SK-N-SH (cell line): Measurements from ENCODE around the gene ELAVL4. TPM values are rescaled to one million over a fixed set of nuclear protein-coding genes. Genes with fewer than 3 reads are reported as not detected.
A peak's percentile ranks its signal among the peaks of the same experiment; 100 is the strongest.

ENCODE experiments used
- CTCF ChIA-PET: fragments of 300-600, 350-600 bp; formaldehyde crosslinking; extraction: SDS; loops from one replicate; lab custom pipeline; 2021; lab: Yijun Ruan, JAX
- POLR2A ChIA-PET: fragments of 350-600 bp; sonication (Branson Sonifier 250); formaldehyde crosslinking; extraction: SDS; loops from one replicate; lab custom pipeline; 2020; ENCODE audit warnings: antibody characterized with exemption, inconsistent platforms; lab: Yijun Ruan, JAX
- DNase-seq: peaks from one replicate; pipeline ENCODE4 v3.0.0; 2012
- H2AFZ ChIP-seq: fragments of 200-600 bp; sonication (generic); 2 replicates; pipeline ENCODE4 v1.8.1; 2016; ENCODE audit warnings: antibody characterized with exemption, mild to moderate bottlenecking, low read depth
- H3F3A ChIP-seq: fragments of 200-600 bp; sonication (generic); replicated peaks from 2 replicates; pipeline ENCODE3; 2016; ENCODE audit warnings: antibody characterized with exemption, mild to moderate bottlenecking; ENCODE audit not compliant: insufficient read depth
- H3K27ac ChIP-seq, 2 experiments: fragments of 200-500 bp in 1 of 2; fragments of 200-600 bp in 1 of 2; sonication (Bioruptor generic) in 1 of 2; sonication (generic), shearing (Covaris generic) in 1 of 2; 2 replicates each; pipeline versions ENCODE4 v1.5.1 to v1.6.1; 2014 to 2016; ENCODE audit warnings: low read depth in 2 of 2, inconsistent platforms in 1 of 2, low read length in 1 of 2, mild to moderate bottlenecking in 1 of 2, mixed read lengths in 1 of 2
- H3K27me3 ChIP-seq: fragments of 200-600 bp; sonication (generic), shearing (Covaris generic); 2 replicates; pipeline ENCODE4 v1.6.1; 2016; ENCODE audit warnings: mixed run types; ENCODE audit not compliant: insufficient read depth
- H3K36me3 ChIP-seq, 2 experiments: fragments of 200-500 bp in 1 of 2; fragments of 200-600 bp in 1 of 2; sonication (Bioruptor generic) in 1 of 2; sonication (generic) in 1 of 2; replicated peaks in 1 of 2; 2 replicates each; pipeline versions ENCODE3 to v1.5.1; 2014 to 2016; ENCODE audit warnings: low read length in 1 of 2, mild to moderate bottlenecking in 1 of 2; ENCODE audit not compliant: insufficient read depth in 2 of 2, control insufficient read depth in 1 of 2
- H3K4me1 ChIP-seq, 2 experiments: fragments of 200-500 bp in 1 of 2; fragments of 200-600 bp in 1 of 2; sonication (Bioruptor generic) in 1 of 2; sonication (generic), shearing (Covaris generic) in 1 of 2; 2 replicates each; pipeline versions ENCODE4 v1.5.1 to v1.6.1; 2014 to 2016; ENCODE audit warnings: low read depth in 1 of 2, low read length in 1 of 2, mixed run types in 1 of 2; ENCODE audit not compliant: insufficient read depth in 2 of 2, control insufficient read depth in 1 of 2
- H3K4me2 ChIP-seq: fragments of 200-600 bp; sonication (generic), shearing (Covaris generic); 2 replicates; pipeline ENCODE4 v1.6.1; 2017; ENCODE audit warnings: mixed run types
- H3K4me3 ChIP-seq, 2 experiments: fragments of 200-500 bp in 1 of 2; fragments of 200-600 bp in 1 of 2; sonication (Bioruptor generic) in 1 of 2; sonication (generic), shearing (Covaris generic) in 1 of 2; 2 replicates each; pipeline versions ENCODE4 v1.5.1 to v1.8.1; 2014 to 2016; ENCODE audit warnings: low read depth in 2 of 2, inconsistent platforms in 1 of 2, low read length in 1 of 2, mild to moderate bottlenecking in 1 of 2, mixed read lengths in 1 of 2, moderate library complexity in 1 of 2
- H3K79me2 ChIP-seq: fragments of 200-600 bp; sonication (generic); 2 replicates; pipeline ENCODE4 v1.8.1; 2017; ENCODE audit warnings: mild to moderate bottlenecking; ENCODE audit not compliant: insufficient read depth
- H3K9ac ChIP-seq: fragments of 200-600 bp; sonication (generic); 2 replicates; pipeline ENCODE4 v1.6.1; 2017; ENCODE audit warnings: mixed run types
- H3K9me2 ChIP-seq: fragments of 200-600 bp; sonication (generic); 2 replicates; pipeline ENCODE4 v1.6.1; 2017; ENCODE audit warnings: mixed run types
- H3K9me3 ChIP-seq: fragments of 200-600 bp; sonication (generic); 2 replicates; pipeline ENCODE4 v1.6.1; 2017; ENCODE audit warnings: mixed run types, mild to moderate bottlenecking, moderate library complexity
- H4K20me1 ChIP-seq: fragments of 200-600 bp; sonication (generic); 2 replicates; pipeline ENCODE4 v1.6.1; 2017; ENCODE audit warnings: mild to moderate bottlenecking, mixed run types; ENCODE audit not compliant: insufficient read depth
- CHD2 ChIP-seq: fragments of 150-350 bp; IDR thresholded peaks from 2 replicates; pipeline ENCODE4 v1.6.1; 2018; ENCODE audit warnings: low read length; ENCODE audit not compliant: partially characterized antibody
- ELF1 ChIP-seq: IDR thresholded peaks from 2 replicates; pipeline ENCODE4 v1.4.0; 2012
- EP300 ChIP-seq, 2 experiments: IDR thresholded peaks; 2 replicates each; pipeline versions ENCODE4 v1.4.0 to v1.6.1; 2012; ENCODE audit warnings: borderline replicate concordance in 1 of 2, low read depth in 1 of 2, low read length in 1 of 2
- EZH2phosphoT487 ChIP-seq: fragments of 200-600 bp; sonication (generic); IDR thresholded peaks from 2 replicates; pipeline ENCODE4 v1.6.1; 2017; ENCODE audit warnings: low read depth, mixed run types, mild to moderate bottlenecking, antibody characterized with exemption, moderate library complexity, borderline replicate concordance
- FOSL2 ChIP-seq: IDR thresholded peaks from 2 replicates; pipeline ENCODE4 v1.4.0; 2012; ENCODE audit warnings: low read depth, mild to moderate bottlenecking, moderate library complexity, borderline replicate concordance
- FOXJ3 ChIP-seq: sonication (generic); formaldehyde crosslinking; IDR thresholded peaks from 2 replicates; pipeline ENCODE4 v1.5.1; 2020; ENCODE audit warnings: mild to moderate bottlenecking, missing genetic modification reagents
- FOXM1 ChIP-seq: IDR thresholded peaks from 2 replicates; pipeline ENCODE4 v1.4.0; 2012; ENCODE audit warnings: low read depth, mild to moderate bottlenecking
- GATA2 ChIP-seq: sonication (generic); formaldehyde crosslinking; IDR thresholded peaks from 2 replicates; pipeline ENCODE4 v1.5.0; 2020; ENCODE audit warnings: mild to moderate bottlenecking, missing genetic modification reagents
- MEF2A ChIP-seq: IDR thresholded peaks from 2 replicates; pipeline ENCODE4 v1.4.0; 2012; ENCODE audit warnings: low read depth, borderline replicate concordance
- MXI1 ChIP-seq: IDR thresholded peaks from 2 replicates; pipeline ENCODE4 v1.6.1; 2012; ENCODE audit warnings: mild to moderate bottlenecking, low read depth, low read length, improper control_type of control experiment
- NRF1 ChIP-seq: IDR thresholded peaks from 2 replicates; pipeline ENCODE4 v1.6.1; 2012; ENCODE audit warnings: low read depth, mild to moderate bottlenecking, low read length
- PBX3 ChIP-seq: IDR thresholded peaks from 2 replicates; pipeline ENCODE4; 2012
- RAD21 ChIP-seq: IDR thresholded peaks from 2 replicates; pipeline ENCODE4 v1.6.1; 2012; ENCODE audit warnings: mild to moderate bottlenecking, low read length
- RCOR1 ChIP-seq: fragments of 150-350 bp; IDR thresholded peaks from 2 replicates; pipeline ENCODE4 v1.6.1; 2017; ENCODE audit warnings: antibody characterized with exemption, low read length
- RFX5 ChIP-seq: IDR thresholded peaks from 2 replicates; pipeline ENCODE4 v1.6.1; 2012; ENCODE audit warnings: mild to moderate bottlenecking, improper control_type of control experiment, low read length
- RXRA ChIP-seq: IDR thresholded peaks from 2 replicates; pipeline ENCODE4 v1.4.0; 2012; ENCODE audit warnings: low read depth, mild to moderate bottlenecking, borderline replicate concordance
- SIN3A ChIP-seq: IDR thresholded peaks from 2 replicates; pipeline ENCODE4 v1.6.1; 2012; ENCODE audit warnings: low read depth, mild to moderate bottlenecking, low read length, moderate library complexity, borderline replicate concordance
- TCF12 ChIP-seq: IDR thresholded peaks from 2 replicates; pipeline ENCODE4 v1.4.0; 2012
- USF1 ChIP-seq: IDR thresholded peaks from 2 replicates; pipeline ENCODE4 v1.4.0; 2012; ENCODE audit warnings: low read depth, borderline replicate concordance
- USF2 ChIP-seq: fragments of 150-350 bp; IDR thresholded peaks from 2 replicates; pipeline ENCODE4 v1.6.1; 2017; ENCODE audit warnings: antibody characterized with exemption, low read length, low read depth, borderline replicate concordance
- YY1 ChIP-seq: IDR thresholded peaks from 2 replicates; pipeline ENCODE4 v1.4.0; 2012; ENCODE audit warnings: low read depth, mild to moderate bottlenecking
- WGBS: methylation state at CpG from one replicate; pipeline ENCODE4 v1.1.6; 2017; ENCODE audit warnings: low lambda C conversion rate; 5-methylcytosine and 5-hydroxymethylcytosine counted together
- polyA plus RNA-seq, 3 experiments: library from polyadenylated mRNA; depleted of rRNA; stranded (reverse); fragments of >200 nt; gene quantifications; 2 replicates each; pipeline ENCODE4 v1.2.3, GENCODE V29; 2012

The ELAVL4 gene
- polyA plus RNA-seq (2012; rRNA removed) = 2.7 and 6.0 TPM in 2 replicates
- polyA plus RNA-seq (2012; cell fraction: cytosol; rRNA removed) = 5.7 and 9.6 TPM in 2 replicates
- polyA plus RNA-seq (2012; cell fraction: nucleus; rRNA removed) = 2.6 and 5.4 TPM in 2 replicates

- Histone ChIP-seq H3F3A (no peaks in the 10 kb centered on the region), H3K27ac (peak within 1 kb of the TSS in 1 of 2 experiments; percentile 100; a peak in 2 of 4 replicates), H2AFZ (peak within 1 kb of the TSS; percentile 17), H3K27me3 (peaks cover 5% of the 10 kb centered on the region; the same call in 1 of the 2 replicates), H3K4me3 (peak within 1 kb of the TSS; percentile 39 to 59), H3K79me2 (no peaks in the 10 kb centered on the region), H4K20me1 (no peaks in the 10 kb centered on the region), H3K9me3 (no peaks in the 10 kb centered on the region), H3K9me2 (no peaks in the 10 kb centered on the region), H3K4me1 (no peaks in the 10 kb centered on the region; a peak in 2 of 4 replicates), H3K4me2 (peak within 1 kb of the TSS; percentile 74), H3K36me3 (no peaks in the 10 kb centered on the region), H3K9ac (no peak within 1 kb of the TSS)
- WGBS = 11% methylated on average over 11 of the region's 11 CpGs
- peak; percentile 52; the same call in 1 of the 2 replicates for TF ChIP-seq FOXJ3
- no peak for TF ChIP-seq PBX3
- TF ChIP-seq CHD2 = peak; percentile 8
- TF ChIP-seq NRF1 = no peak
- TF ChIP-seq USF2 = no peak
- peak; percentile 50 for TF ChIP-seq GATA2 (CRISPR knock-in tag)
- TF ChIP-seq EP300 (IDR thresholded peaks at IDR 0.05; ENCODE audit: borderline replicate concordance in 1 of 2, low read depth in 1 of 2, low read length in 1 of 2) = 0 out of 4 replicates have a peak, but pooled peaks of 1 of the 2 experiments have one; percentile 45
- TF ChIP-seq RCOR1 = 0 out of 2 replicates have a peak, but pooled peaks have one; percentile 49
- ChIA-PET POLR2A (interaction anchor here (0.5 to 8.8 kb wide), 14 partner anchors 60 to 1191 kb away, joined by 3 to 87 read pairs (median 6); no protein-coding TSS in a partner anchor), CTCF (interaction anchor here (1.0 to 12.9 kb wide), 10 partner anchors 13 to 1536 kb away, joined by 3 to 117 read pairs (median 4); no protein-coding TSS in a partner anchor)
- peak; percentile 40 for DNase-seq
These were observed at the start of gene ELAVL4 for GRCh38 chr1:50108497-50109059. Gene ELAVL4, plus strand, starts transcription at chr1:50108920. Its CDS starts 270 bp downstream, at chr1:50109190.

- no peaks in the 10 kb centered on the region for H3K36me3 ChIP-seq
- no peaks in the 10 kb centered on the region for H3K27me3 ChIP-seq
- no peaks in the 10 kb centered on the region for H3F3A ChIP-seq
- H3K4me3 ChIP-seq = no peak overlapping the region
- ChIA-PET CTCF (interaction anchor here (0.8 kb wide), 1 partner anchor 12 kb away, joined by 3 read pairs; no protein-coding TSS in a partner anchor), POLR2A (no interaction called here)
- no peak overlapping the region for H2AFZ ChIP-seq
- no peaks in the 10 kb centered on the region for H3K4me1 ChIP-seq
- no peak for DNase-seq
- no peaks in the 10 kb centered on the region for H3K9me3 ChIP-seq
- H4K20me1 ChIP-seq = no peaks in the 10 kb centered on the region
- no peaks in the 10 kb centered on the region for H3K9me2 ChIP-seq
- no peak overlapping the region for H3K4me2 ChIP-seq
- H3K9ac ChIP-seq = no peak overlapping the region
- WGBS = 21% methylated on average over 3 of the region's 3 CpGs
- H3K79me2 ChIP-seq = no peaks in the 10 kb centered on the region
- H3K27ac ChIP-seq = no peak overlapping the region
- TF ChIP-seq EZH2phosphoT487 (no peak), MEF2A (no peak), TCF12 (no peak), PBX3 (no peak), SIN3A (no peak), RFX5 (no peak), RXRA (no peak), EP300 (IDR thresholded peaks at IDR 0.05; ENCODE audit: borderline replicate concordance in 1 of 2, low read depth in 1 of 2, low read length in 1 of 2) (no peak), USF1 (no peak), FOSL2 (no peak), FOXM1 (no peak), FOXJ3 (no peak), MXI1 (no peak), YY1 (no peak), RAD21 (no peak), ELF1 (no peak), USF2 (no peak)
These were observed 48.4 kb upstream of the ELAVL4 start for GRCh38 chr1:50060279-50060678.
